ENCODE data around the gene TAC4.

DNA sequence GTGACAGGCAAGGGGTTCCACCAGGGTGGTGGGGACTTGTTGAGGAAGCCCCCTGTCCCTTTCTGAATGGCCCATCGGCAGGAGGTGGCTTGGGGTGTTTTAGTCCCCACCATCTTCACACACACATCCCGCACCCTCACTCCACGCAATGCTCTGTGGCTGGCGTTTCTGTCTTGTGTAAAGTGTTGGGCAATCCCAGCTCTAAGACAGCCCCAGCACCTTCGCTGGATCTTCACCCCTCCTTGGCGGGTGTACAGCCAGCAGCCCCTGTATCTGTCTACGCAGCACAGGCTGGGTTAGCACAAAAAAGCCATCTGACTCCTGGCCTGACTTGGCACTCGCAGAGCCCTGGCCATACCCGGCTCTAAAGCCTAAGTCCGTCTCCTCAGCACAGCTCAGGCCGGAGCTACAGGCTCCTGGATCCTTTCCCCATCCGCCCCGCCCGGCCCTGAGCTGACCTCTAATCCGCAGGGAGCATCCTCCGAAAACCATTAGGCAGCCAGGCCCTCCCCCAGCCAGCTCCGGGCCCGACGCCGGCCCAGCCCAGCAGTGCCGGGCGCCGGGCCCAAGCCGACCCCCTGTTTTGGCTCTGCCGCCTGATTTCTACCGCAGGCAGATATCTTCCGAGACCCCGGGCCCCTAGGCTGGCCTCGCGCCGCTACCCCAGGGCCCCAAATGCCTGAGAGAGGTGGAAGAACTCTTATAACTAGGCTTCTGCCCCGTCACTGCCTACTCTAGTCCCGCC, 42.4 kb upstream of the TAC4 start:
- TF ChIP-seq CTCF (IDR thresholded peaks at IDR 0.05; ENCODE audit: insufficient read depth, low read length) (no peak), SPI1 (IDR thresholded peaks at IDR 0.05; ENCODE audit: borderline replicate concordance, low read depth) (no peak), GABPA (IDR thresholded peaks at IDR 0.05; ENCODE audit: low read depth) (no peak), POLR2AphosphoS5 (IDR thresholded peaks at IDR 0.05; ENCODE audit: low read depth) (no peak)

Data from HL-60 (cell line).